Astrocyte (in vitro differentiated cells and primary cell): Measurements from ENCODE around the gene SOX15.

Experiments used
- EZH2 ChIP-seq: IDR thresholded peaks from 2 replicates; pipeline ENCODE4 v1.6.1; 2012; ENCODE audit warnings: mild to moderate bottlenecking, low read length, inconsistent platforms; ENCODE audit not compliant: insufficient read depth
- TF ChIP-seq, protein P1 (sequence below): IDR thresholded peaks from 2 replicates; pipeline ENCODE4 v1.5.1; 2011; ENCODE audit warnings: low read depth, mild to moderate bottlenecking, inconsistent platforms, low read length, moderate library complexity; ENCODE audit not compliant: insufficient read depth

GRCh38 chr17:7572588-7573323, 17.1 kb downstream of the SOX15 start:
- TF ChIP-seq, protein P1, sequence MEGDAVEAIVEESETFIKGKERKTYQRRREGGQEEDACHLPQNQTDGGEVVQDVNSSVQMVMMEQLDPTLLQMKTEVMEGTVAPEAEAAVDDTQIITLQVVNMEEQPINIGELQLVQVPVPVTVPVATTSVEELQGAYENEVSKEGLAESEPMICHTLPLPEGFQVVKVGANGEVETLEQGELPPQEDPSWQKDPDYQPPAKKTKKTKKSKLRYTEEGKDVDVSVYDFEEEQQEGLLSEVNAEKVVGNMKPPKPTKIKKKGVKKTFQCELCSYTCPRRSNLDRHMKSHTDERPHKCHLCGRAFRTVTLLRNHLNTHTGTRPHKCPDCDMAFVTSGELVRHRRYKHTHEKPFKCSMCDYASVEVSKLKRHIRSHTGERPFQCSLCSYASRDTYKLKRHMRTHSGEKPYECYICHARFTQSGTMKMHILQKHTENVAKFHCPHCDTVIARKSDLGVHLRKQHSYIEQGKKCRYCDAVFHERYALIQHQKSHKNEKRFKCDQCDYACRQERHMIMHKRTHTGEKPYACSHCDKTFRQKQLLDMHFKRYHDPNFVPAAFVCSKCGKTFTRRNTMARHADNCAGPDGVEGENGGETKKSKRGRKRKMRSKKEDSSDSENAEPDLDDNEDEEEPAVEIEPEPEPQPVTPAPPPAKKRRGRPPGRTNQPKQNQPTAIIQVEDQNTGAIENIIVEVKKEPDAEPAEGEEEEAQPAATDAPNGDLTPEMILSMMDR, result no peak
- no peak for TF ChIP-seq EZH2
